ENCODE measurements around the gene ZNF341.

Gene ZNF341

DNA sequence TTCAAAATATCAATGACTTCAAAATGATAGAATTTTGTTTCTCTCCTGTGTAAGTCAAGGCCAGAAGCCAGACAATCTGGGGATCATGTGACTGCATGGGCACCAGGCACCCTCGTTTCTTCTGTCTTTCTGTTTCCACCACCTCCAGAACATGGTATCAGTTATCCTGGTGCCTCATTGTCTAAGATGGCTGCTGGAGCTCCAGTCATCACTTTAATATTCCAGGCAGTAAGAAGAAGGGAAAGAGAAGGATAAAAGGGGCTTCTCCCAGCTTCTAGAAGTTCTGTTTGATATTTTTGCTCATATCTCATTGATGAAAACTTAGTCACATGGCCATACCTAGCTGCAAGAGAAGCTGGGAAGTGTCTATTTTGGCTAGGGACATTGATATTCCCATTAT lies 25.7 kb downstream of the ZNF341 start:
- Histone ChIP-seq H4K20me1 (ENCODE audit: insufficient read depth, low read length) (no peaks in the 10 kb centered on the region), H3K36me3 (ENCODE audit: insufficient read depth, low read length) (peaks cover 16% of the 10 kb centered on the region), H2AFZ (ENCODE audit: low read depth, low read length) (no peak overlapping the region), H3K27me3 (ENCODE audit: insufficient read depth, low read length, poor library complexity) (no peaks in the 10 kb centered on the region), H3K4me1 (ENCODE audit: insufficient read depth, low read length) (peaks cover 12% of the 10 kb centered on the region), H3K4me3 (ENCODE audit: low read depth in 1 of 2, low read length in 2 of 2) (no peak overlapping the region), H3K9ac (ENCODE audit: low read depth, low read length) (no peak overlapping the region), H3K9me3 (ENCODE audit: insufficient read depth, low read length, severe bottlenecking) (peaks cover 6% of the 10 kb centered on the region), H3K4me2 (ENCODE audit: insufficient read depth, low read length) (no peak overlapping the region), H3K27ac (ENCODE audit: low read length) (no peak overlapping the region), H3K79me2 (ENCODE audit: insufficient read depth, low read length) (no peaks in the 10 kb centered on the region)
- no peak for TF ChIP-seq EZH2 (IDR thresholded peaks at IDR 0.05; ENCODE audit: borderline replicate concordance, low read depth, low read length, severe bottlenecking)
- TF ChIP-seq, protein P1, sequence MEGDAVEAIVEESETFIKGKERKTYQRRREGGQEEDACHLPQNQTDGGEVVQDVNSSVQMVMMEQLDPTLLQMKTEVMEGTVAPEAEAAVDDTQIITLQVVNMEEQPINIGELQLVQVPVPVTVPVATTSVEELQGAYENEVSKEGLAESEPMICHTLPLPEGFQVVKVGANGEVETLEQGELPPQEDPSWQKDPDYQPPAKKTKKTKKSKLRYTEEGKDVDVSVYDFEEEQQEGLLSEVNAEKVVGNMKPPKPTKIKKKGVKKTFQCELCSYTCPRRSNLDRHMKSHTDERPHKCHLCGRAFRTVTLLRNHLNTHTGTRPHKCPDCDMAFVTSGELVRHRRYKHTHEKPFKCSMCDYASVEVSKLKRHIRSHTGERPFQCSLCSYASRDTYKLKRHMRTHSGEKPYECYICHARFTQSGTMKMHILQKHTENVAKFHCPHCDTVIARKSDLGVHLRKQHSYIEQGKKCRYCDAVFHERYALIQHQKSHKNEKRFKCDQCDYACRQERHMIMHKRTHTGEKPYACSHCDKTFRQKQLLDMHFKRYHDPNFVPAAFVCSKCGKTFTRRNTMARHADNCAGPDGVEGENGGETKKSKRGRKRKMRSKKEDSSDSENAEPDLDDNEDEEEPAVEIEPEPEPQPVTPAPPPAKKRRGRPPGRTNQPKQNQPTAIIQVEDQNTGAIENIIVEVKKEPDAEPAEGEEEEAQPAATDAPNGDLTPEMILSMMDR (IDR thresholded peaks at IDR 0.05; ENCODE audit: borderline replicate concordance, extremely low read depth, low read length, poor library complexity, severe bottlenecking): no peak
- ATAC-seq (ENCODE audit: insufficient read depth, low read depth) (no peak), DNase-seq (no peak)

DNA sequence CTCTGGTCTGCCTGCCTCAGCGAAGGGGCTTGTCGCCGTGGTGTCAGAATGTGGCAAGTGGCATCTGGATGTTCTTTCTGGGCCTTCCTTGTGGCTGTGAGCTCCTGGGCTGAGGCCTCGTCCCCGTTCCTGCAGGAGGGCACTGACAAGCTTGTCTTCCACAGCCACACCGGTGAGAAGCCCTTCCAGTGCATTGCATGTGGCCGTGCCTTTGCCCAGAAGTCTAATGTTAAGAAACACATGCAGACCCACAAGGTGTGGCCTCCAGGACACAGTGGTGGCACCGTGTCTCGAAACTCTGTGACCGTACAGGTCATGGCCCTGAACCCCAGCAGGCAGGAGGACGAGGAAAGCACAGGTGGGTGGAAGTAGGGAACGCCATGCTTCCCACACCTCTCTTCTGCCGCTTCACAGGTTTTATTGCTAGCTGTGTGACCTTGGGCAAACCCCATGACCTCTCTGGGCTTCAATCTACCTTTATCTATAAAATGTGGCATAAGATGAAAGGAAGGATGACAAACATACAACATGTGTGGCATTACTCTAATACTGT lies 30.0 kb downstream of the ZNF341 start:
- Histone ChIP-seq H3K36me3 (ENCODE audit: insufficient read depth, low read length) (peaks cover 7% of the 10 kb centered on the region), H3K79me2 (ENCODE audit: insufficient read depth, low read length) (no peaks in the 10 kb centered on the region), H2AFZ (ENCODE audit: low read depth, low read length) (no peak overlapping the region), H4K20me1 (ENCODE audit: insufficient read depth, low read length) (no peaks in the 10 kb centered on the region), H3K4me2 (ENCODE audit: insufficient read depth, low read length) (no peak overlapping the region), H3K4me1 (ENCODE audit: insufficient read depth, low read length) (no peaks in the 10 kb centered on the region), H3K27me3 (ENCODE audit: insufficient read depth, low read length, poor library complexity) (no peaks in the 10 kb centered on the region), H3K9me3 (ENCODE audit: insufficient read depth, low read length, severe bottlenecking) (peaks cover 6% of the 10 kb centered on the region), H3K27ac (ENCODE audit: low read length) (no peak overlapping the region), H3K4me3 (ENCODE audit: low read depth in 1 of 2, low read length in 2 of 2) (no peak overlapping the region), H3K9ac (ENCODE audit: low read depth, low read length) (no peak overlapping the region)
- DNase-seq (no peak), ATAC-seq (ENCODE audit: insufficient read depth, low read depth) (no peak)
- no peak for TF ChIP-seq EZH2 (IDR thresholded peaks at IDR 0.05; ENCODE audit: borderline replicate concordance, low read depth, low read length, severe bottlenecking)
- TF ChIP-seq, protein P1 (IDR thresholded peaks at IDR 0.05; ENCODE audit: borderline replicate concordance, extremely low read depth, low read length, poor library complexity, severe bottlenecking): no peak

DNA sequence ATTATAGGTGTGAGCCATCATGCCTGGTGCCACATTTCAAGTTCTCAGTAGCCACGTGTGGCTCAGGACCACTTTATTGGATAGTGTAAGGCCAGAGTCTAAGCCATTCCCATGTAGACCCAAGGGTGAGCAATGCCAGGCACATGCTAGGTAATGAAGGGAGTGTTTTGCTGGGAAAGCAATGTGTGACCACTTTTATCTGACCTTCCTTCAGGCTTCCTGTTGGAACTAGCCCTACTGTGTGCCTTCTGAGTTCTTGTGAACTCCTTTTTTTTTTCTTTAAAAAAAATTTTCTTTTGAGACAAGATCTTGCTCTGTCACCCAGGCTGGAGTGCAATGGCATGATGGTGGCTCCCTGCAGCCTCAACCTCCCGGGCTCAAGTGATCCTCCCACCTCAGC lies 33.3 kb downstream of the ZNF341 start:
- ATAC-seq (ENCODE audit: insufficient read depth, low read depth) (no peak), DNase-seq (no peak)
- H3K36me3 ChIP-seq (ENCODE audit: insufficient read depth, low read length): no peaks in the 10 kb centered on the region
- H3K27me3 ChIP-seq (ENCODE audit: insufficient read depth, low read length, poor library complexity): no peaks in the 10 kb centered on the region
- no peak overlapping the region for H3K4me3 ChIP-seq (ENCODE audit: low read depth in 1 of 2, low read length in 2 of 2)
- no peaks in the 10 kb centered on the region for H4K20me1 ChIP-seq (ENCODE audit: insufficient read depth, low read length)
- no peaks in the 10 kb centered on the region for H3K79me2 ChIP-seq (ENCODE audit: insufficient read depth, low read length)
- no peak overlapping the region for H3K27ac ChIP-seq (ENCODE audit: low read length)
- no peak overlapping the region for H2AFZ ChIP-seq (ENCODE audit: low read depth, low read length)
- H3K9me3 ChIP-seq (ENCODE audit: insufficient read depth, low read length, severe bottlenecking): no peaks in the 10 kb centered on the region
- no peaks in the 10 kb centered on the region for H3K4me1 ChIP-seq (ENCODE audit: insufficient read depth, low read length)
- no peak for TF ChIP-seq EZH2 (IDR thresholded peaks at IDR 0.05; ENCODE audit: borderline replicate concordance, low read depth, low read length, severe bottlenecking)
- TF ChIP-seq, protein P1 (IDR thresholded peaks at IDR 0.05; ENCODE audit: borderline replicate concordance, extremely low read depth, low read length, poor library complexity, severe bottlenecking): no peak
- H3K9ac ChIP-seq (ENCODE audit: low read depth, low read length): no peak overlapping the region
- H3K4me2 ChIP-seq (ENCODE audit: insufficient read depth, low read length): no peak overlapping the region

DNA sequence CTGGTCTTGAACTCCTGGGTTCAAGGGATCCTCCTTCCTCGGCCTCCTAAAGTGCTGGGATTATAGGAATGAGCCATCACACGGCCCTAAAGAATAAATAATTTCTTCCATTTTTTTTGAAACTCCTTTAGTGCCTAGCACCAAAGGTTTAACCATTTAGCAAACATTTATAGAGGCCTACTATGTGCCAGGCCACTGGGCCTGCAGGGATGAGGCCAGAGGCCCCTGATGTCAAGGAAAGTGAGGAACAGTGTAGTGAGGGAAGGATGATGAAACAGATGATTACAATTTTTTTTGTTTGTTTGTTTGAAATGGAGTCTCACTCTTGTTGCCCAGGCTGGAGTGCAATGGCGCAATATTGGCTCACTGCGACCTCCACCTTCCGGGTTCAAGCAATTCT lies 33.8 kb downstream of the ZNF341 start:
- no peaks in the 10 kb centered on the region for H3K4me1 ChIP-seq (ENCODE audit: insufficient read depth, low read length)
- no peaks in the 10 kb centered on the region for H3K9me3 ChIP-seq (ENCODE audit: insufficient read depth, low read length, severe bottlenecking)
- no peak overlapping the region for H3K4me2 ChIP-seq (ENCODE audit: insufficient read depth, low read length)
- no peak overlapping the region for H2AFZ ChIP-seq (ENCODE audit: low read depth, low read length)
- no peaks in the 10 kb centered on the region for H3K27me3 ChIP-seq (ENCODE audit: insufficient read depth, low read length, poor library complexity)
- DNase-seq (no peak), ATAC-seq (ENCODE audit: insufficient read depth, low read depth) (no peak)
- TF ChIP-seq, protein P1 (IDR thresholded peaks at IDR 0.05; ENCODE audit: borderline replicate concordance, extremely low read depth, low read length, poor library complexity, severe bottlenecking): no peak
- TF ChIP-seq EZH2 (IDR thresholded peaks at IDR 0.05; ENCODE audit: borderline replicate concordance, low read depth, low read length, severe bottlenecking): no peak
- no peaks in the 10 kb centered on the region for H3K36me3 ChIP-seq (ENCODE audit: insufficient read depth, low read length)
- no peak overlapping the region for H3K9ac ChIP-seq (ENCODE audit: low read depth, low read length)
- H3K79me2 ChIP-seq (ENCODE audit: insufficient read depth, low read length): no peaks in the 10 kb centered on the region
- no peak overlapping the region for H3K4me3 ChIP-seq (ENCODE audit: low read depth in 1 of 2, low read length in 2 of 2)
- H3K27ac ChIP-seq (ENCODE audit: low read length): no peak overlapping the region
- H4K20me1 ChIP-seq (ENCODE audit: insufficient read depth, low read length): no peaks in the 10 kb centered on the region

All from DND-41 (cell line).